H1 (cell line): ENCODE measurements around the gene PCGF3. TPM values are rescaled to one million over a fixed set of nuclear protein-coding genes. Genes with fewer than 3 reads are reported as not detected.

Experiments
- CHD7 ChIP-seq: fragments of 300-600 bp; sonication (generic); IDR thresholded peaks from 2 replicates; pipeline ENCODE4 v1.7.1; 2012; ENCODE audit warnings: low read length, moderate library complexity, mild to moderate bottlenecking, inconsistent platforms; ENCODE audit not compliant: insufficient replicate concordance
- CREB1 ChIP-seq: IDR thresholded peaks from 2 replicates; pipeline ENCODE4 v1.6.1; 2012; ENCODE audit warnings: inconsistent platforms
- EZH2 ChIP-seq: fragments of 200-600 bp; sonication (generic); IDR thresholded peaks from 2 replicates; pipeline ENCODE4 v1.7.1; 2012; ENCODE audit warnings: low read depth, mild to moderate bottlenecking, moderate library complexity, low read length, inconsistent platforms; ENCODE audit not compliant: severe bottlenecking
- FOSL1 ChIP-seq: IDR thresholded peaks from 2 replicates; pipeline ENCODE4 v1.6.1; 2011; ENCODE audit warnings: mild to moderate bottlenecking, low read depth, low read length, moderate library complexity; ENCODE audit not compliant: insufficient read depth
- GABPA ChIP-seq: IDR thresholded peaks from 2 replicates; pipeline ENCODE4 v1.6.1; 2011; ENCODE audit warnings: mild to moderate bottlenecking, low read length, moderate library complexity, borderline replicate concordance; ENCODE audit not compliant: insufficient read depth
- NANOG ChIP-seq: IDR thresholded peaks from 2 replicates; pipeline ENCODE4 v1.6.1; 2011; ENCODE audit warnings: low read length, low read depth, mild to moderate bottlenecking, inconsistent platforms; ENCODE audit not compliant: insufficient read depth, poor library complexity, severe bottlenecking
- SIRT6 ChIP-seq: IDR thresholded peaks from one replicate; pipeline ENCODE4 v1.7.1; 2012; ENCODE audit warnings: low read length, inconsistent platforms
- SIX5 ChIP-seq: IDR thresholded peaks from 2 replicates; pipeline ENCODE4 v1.6.1; 2011; ENCODE audit warnings: mild to moderate bottlenecking, low read depth, low read length
- TEAD4 ChIP-seq: IDR thresholded peaks from 2 replicates; pipeline ENCODE4 v1.6.1; 2012; ENCODE audit warnings: low read depth, low read length, inconsistent platforms, mixed read lengths
- polyA plus RNA-seq, 7 experiments: library from polyadenylated mRNA; depleted of rRNA in 3 of 7; stranded (reverse) in 5 of 7; unstranded in 2 of 7; fragments of >200 nt in 5 of 7; fragments of 200-250 nt in 2 of 7; gene quantifications; 1 replicate in 5 of 7; 2 replicates in 1 of 7; 4 replicates in 1 of 7; pipeline versions ENCODE4 v1.2.1 to v1.2.3, GENCODE V29; 2011 to 2013; ENCODE audit warnings: missing spikeins in 2 of 7, mixed read lengths in 2 of 7
- total RNA-seq: library from RNA; stranded (reverse); fragmentation: NEBNext Ultra II Directional; extraction: Animal tissue kit (Norgen Biotek cat#: 25700); gene quantifications from 2 replicates; pipeline ENCODE4 v1.2.1, GENCODE V29; 2021

The PCGF3 gene
- total and polyA plus RNA-seq, 2 of the 8 experiments (the other 6 are each of a cell fraction or from before 2014, with no cell fraction given): 52.7 to 52.9 TPM

- TF ChIP-seq FOSL1: no peak
- TF ChIP-seq NANOG: no peak
- no peak for TF ChIP-seq SIRT6
- no peak for TF ChIP-seq TEAD4
- no peak for TF ChIP-seq CHD7
- no peak for TF ChIP-seq CREB1
- TF ChIP-seq SIX5: no peak
- no peak for TF ChIP-seq EZH2
- no peak for TF ChIP-seq GABPA
Measured at GRCh38 chr4:712916-713632, 7.4 kb downstream of the PCGF3 start (continued).
